ENCODE results near the gene SVBP. TPM values are rescaled to one million over a fixed set of nuclear protein-coding genes. Genes with fewer than 3 reads are reported as not detected.

SVBP gene
- polyA plus RNA-seq, 1 experiment, result 29.8 TPM

- DNase-seq (ENCODE audit: low read depth, low spot score), result no peak
- Histone ChIP-seq H3K4me3 (ENCODE audit: low read depth, low read length) (no peak overlapping the region), H3K9me3 (ENCODE audit: control insufficient read depth, insufficient read depth, low read length) (no peaks in the 10 kb centered on the region; the same call in 1 of the 2 replicates), H3K27me3 (ENCODE audit: control insufficient read depth, insufficient read depth, low read length) (peaks cover 2% of the 10 kb centered on the region), H3K27ac (ENCODE audit: low read depth, low read length) (no peak overlapping the region)
- CTCF ChIA-PET, result interaction anchor here (0.5 to 2.8 kb wide), 3 partner anchors 10 to 286 kb away, joined by 5 to 11 read pairs (median 8); no protein-coding TSS in a partner anchor
- no peak for TF ChIP-seq CTCF (IDR thresholded peaks at IDR 0.05; ENCODE audit: low read depth, low read length)
- POLR2A ChIA-PET, result interaction anchor here (0.9 kb wide), 1 partner anchor 1093 kb away, joined by 4 read pairs; no protein-coding TSS in a partner anchor
Measured at GRCh38 chr1:42788021-42788420, 29.2 kb downstream of the SVBP start.

DNA sequence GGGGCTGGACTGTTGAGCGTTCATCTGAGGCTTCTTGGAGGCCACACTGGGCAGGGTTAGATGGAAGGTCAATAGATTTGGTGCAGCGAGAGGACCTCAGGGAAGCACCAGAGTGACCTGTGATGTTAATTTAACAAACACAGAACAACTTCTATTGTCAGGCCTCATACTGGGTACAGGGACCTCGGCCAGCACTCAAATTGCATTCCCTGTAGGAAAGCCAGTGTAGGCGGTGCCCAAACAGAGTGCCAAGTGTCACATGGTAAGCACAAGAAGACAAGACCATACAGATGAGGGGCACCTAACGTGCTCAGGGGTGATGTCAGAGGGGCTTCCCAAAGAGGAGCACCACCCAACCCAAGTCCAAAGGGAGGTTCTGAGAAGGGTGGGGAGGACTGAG lies 31.1 kb downstream of the SVBP start:
- no peak overlapping the region for H3K4me3 ChIP-seq (ENCODE audit: low read depth, low read length)
- DNase-seq (ENCODE audit: low read depth, low spot score), result no peak
- H3K9me3 ChIP-seq (ENCODE audit: control insufficient read depth, insufficient read depth, low read length), result no peaks in the 10 kb centered on the region; the same call in 1 of the 2 replicates
- no peak for TF ChIP-seq CTCF (IDR thresholded peaks at IDR 0.05; ENCODE audit: low read depth, low read length)
- CTCF ChIA-PET, result interaction anchor here (2.8 kb wide), 1 partner anchor 288 kb away, joined by 11 read pairs; no protein-coding TSS in a partner anchor
- peaks cover 2% of the 10 kb centered on the region for H3K27me3 ChIP-seq (ENCODE audit: control insufficient read depth, insufficient read depth, low read length)
- POLR2A ChIA-PET, result no interaction called here
- no peak overlapping the region for H3K27ac ChIP-seq (ENCODE audit: low read depth, low read length)

GRCh38 chr1:42784946-42785693 lies 32.1 kb downstream of the SVBP start, which contains the start of gene TMEM269:
Gene TMEM269 (plus strand): TSS chr1:42784991. CDS start chr1:42789894, 4,903 bp downstream.
- DNase-seq (ENCODE audit: low read depth, low spot score), result no peak
- POLR2A ChIA-PET, result no interaction called here
- no peak within 1 kb of the TSS for H3K27ac ChIP-seq (ENCODE audit: low read depth, low read length)
- no peak for TF ChIP-seq CTCF (IDR thresholded peaks at IDR 0.05; ENCODE audit: low read depth, low read length)
- CTCF ChIA-PET, result interaction anchor here (1.0 kb wide), 1 partner anchor 289 kb away, joined by 3 read pairs; no protein-coding TSS in a partner anchor
- H3K27me3 ChIP-seq (ENCODE audit: control insufficient read depth, insufficient read depth, low read length), result no peaks in the 10 kb centered on the region
- no peaks in the 10 kb centered on the region; the same call in 1 of the 2 replicates for H3K9me3 ChIP-seq (ENCODE audit: control insufficient read depth, insufficient read depth, low read length)
- H3K4me3 ChIP-seq (ENCODE audit: low read depth, low read length), result peak within 1 kb of the TSS; percentile 49

- Histone ChIP-seq H3K4me3 (ENCODE audit: low read depth, low read length) (peak overlapping the region; percentile 49; the same call in 1 of the 2 replicates), H3K27ac (ENCODE audit: low read depth, low read length) (no peak overlapping the region), H3K9me3 (ENCODE audit: control insufficient read depth, insufficient read depth, low read length) (no peaks in the 10 kb centered on the region; the same call in 1 of the 2 replicates), H3K27me3 (ENCODE audit: control insufficient read depth, insufficient read depth, low read length) (no peaks in the 10 kb centered on the region)
- no peak for DNase-seq (ENCODE audit: low read depth, low spot score)
- ChIA-PET POLR2A (no interaction called here), CTCF (interaction anchor here (1.0 kb wide), 1 partner anchor 289 kb away, joined by 3 read pairs; no protein-coding TSS in a partner anchor)
- TF ChIP-seq CTCF (IDR thresholded peaks at IDR 0.05; ENCODE audit: low read depth, low read length), result no peak
Measured at GRCh38 chr1:42784547-42784945, 32.7 kb downstream of the SVBP start.

GRCh38 chr1:42783092-42783491 lies 34.1 kb downstream of the SVBP start:
- ChIA-PET CTCF (interaction anchor here (1.0 to 1.2 kb wide), 2 partner anchors 63 to 290 kb away, joined by 3 to 6 read pairs; partner anchors contain the start of gene ZNF691), POLR2A (no interaction called here)
- DNase-seq (ENCODE audit: low read depth, low spot score), result no peak
- Histone ChIP-seq H3K27me3 (ENCODE audit: control insufficient read depth, insufficient read depth, low read length) (no peaks in the 10 kb centered on the region), H3K9me3 (ENCODE audit: control insufficient read depth, insufficient read depth, low read length) (no peaks in the 10 kb centered on the region; the same call in 1 of the 2 replicates), H3K27ac (ENCODE audit: low read depth, low read length) (no peak overlapping the region), H3K4me3 (ENCODE audit: low read depth, low read length) (no peak overlapping the region)
- TF ChIP-seq CTCF (IDR thresholded peaks at IDR 0.05; ENCODE audit: low read depth, low read length), result no peak
